DND-41 (cell line): ENCODE measurements around the gene NDUFA12.

Experiments used
- EZH2 ChIP-seq: IDR thresholded peaks from 3 replicates; pipeline ENCODE4 v1.6.1; 2012; ENCODE audit warnings: borderline replicate concordance, low read depth, mild to moderate bottlenecking, moderate library complexity, low read length, inconsistent platforms; ENCODE audit not compliant: severe bottlenecking
- TF ChIP-seq, protein P1 (sequence below): IDR thresholded peaks from 2 replicates; pipeline ENCODE4 v1.5.1; 2012; ENCODE audit warnings: borderline replicate concordance, low read length, moderate library complexity, mild to moderate bottlenecking; ENCODE audit not compliant: poor library complexity, severe bottlenecking; ENCODE audit errors: extremely low read depth

DNA sequence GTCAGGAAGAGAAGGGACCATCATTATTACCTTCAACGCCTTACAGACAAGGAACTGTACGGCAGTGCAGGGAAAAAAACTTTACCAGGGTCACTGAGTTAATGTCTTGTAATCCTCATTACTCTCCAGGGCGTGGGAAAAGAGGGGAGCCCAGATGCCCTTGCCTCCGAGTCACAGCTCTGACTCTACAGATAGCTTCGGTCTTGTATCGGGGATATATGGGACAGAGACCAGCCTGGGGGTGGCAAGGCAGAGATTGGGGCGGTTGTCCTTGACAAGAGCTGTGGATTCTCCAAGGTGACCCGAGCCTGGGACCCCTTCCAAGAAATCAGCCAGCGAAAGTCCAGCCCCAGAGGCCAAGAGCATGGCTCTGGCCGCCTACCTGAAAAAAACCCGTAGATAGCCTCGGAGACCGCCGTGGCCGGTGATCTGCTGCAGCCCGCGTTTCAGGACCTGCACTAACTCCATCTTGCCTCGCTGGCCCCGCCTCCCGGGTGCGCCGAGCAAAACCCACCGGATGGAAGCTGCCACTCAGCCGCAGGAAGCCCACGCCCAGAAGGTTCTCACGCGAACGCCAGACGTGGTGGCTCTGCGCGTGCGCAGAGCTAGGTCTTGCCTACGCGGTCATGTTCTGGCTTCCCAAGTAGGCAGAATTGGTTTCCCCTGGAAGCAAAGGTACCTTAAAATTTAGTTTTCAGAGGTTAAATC is at the start of gene NDUFA12:
- TF ChIP-seq, protein P1, sequence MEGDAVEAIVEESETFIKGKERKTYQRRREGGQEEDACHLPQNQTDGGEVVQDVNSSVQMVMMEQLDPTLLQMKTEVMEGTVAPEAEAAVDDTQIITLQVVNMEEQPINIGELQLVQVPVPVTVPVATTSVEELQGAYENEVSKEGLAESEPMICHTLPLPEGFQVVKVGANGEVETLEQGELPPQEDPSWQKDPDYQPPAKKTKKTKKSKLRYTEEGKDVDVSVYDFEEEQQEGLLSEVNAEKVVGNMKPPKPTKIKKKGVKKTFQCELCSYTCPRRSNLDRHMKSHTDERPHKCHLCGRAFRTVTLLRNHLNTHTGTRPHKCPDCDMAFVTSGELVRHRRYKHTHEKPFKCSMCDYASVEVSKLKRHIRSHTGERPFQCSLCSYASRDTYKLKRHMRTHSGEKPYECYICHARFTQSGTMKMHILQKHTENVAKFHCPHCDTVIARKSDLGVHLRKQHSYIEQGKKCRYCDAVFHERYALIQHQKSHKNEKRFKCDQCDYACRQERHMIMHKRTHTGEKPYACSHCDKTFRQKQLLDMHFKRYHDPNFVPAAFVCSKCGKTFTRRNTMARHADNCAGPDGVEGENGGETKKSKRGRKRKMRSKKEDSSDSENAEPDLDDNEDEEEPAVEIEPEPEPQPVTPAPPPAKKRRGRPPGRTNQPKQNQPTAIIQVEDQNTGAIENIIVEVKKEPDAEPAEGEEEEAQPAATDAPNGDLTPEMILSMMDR: no peak
- TF ChIP-seq EZH2: no peak
